Epithelial cell of esophagus (primary cell): ENCODE data around the gene KPNA6.
"Not testable (repeated sequence)": the region's sequence is repeated elsewhere in the genome, so short reads cannot be mapped to it uniquely, and the experiment has no call there.

ENCODE experiments used
- DNase-seq: peaks from one replicate; pipeline ENCODE4 v3.0.0; 2010; ENCODE audit warnings: low read depth
- H3K4me3 ChIP-seq: 2 replicates; pipeline ENCODE4 v1.5.1; 2011; ENCODE audit warnings: mild to moderate bottlenecking, low read length, control low read depth
- TF ChIP-seq, protein P1 (sequence below): IDR thresholded peaks from 2 replicates; pipeline ENCODE4 v1.5.1; 2011; ENCODE audit warnings: low read depth, mild to moderate bottlenecking, low read length, control low read depth, inconsistent platforms; ENCODE audit not compliant: insufficient read depth; ENCODE audit errors: missing control alignments

Gene KPNA6

DNA sequence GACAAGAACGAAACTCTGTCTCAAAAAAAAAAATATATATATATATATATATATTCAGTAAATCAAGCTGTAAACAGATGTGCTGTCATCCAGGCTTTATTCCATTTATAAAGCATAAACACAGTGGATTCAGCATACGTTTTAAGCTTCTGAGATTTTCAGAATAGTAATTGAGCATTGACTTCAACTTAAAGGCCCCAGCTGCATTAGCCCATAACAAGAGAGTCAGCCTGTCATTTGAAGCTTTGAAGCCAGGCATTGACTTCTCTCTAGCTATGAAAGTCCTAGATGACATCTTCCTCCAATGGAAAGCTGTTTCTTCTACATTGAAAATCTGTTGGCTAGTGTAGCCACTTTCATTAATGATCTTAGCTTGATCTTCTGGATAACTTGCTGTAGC, 6.6 kb downstream of the KPNA6 start:
- DNase-seq = no peak
- TF ChIP-seq, protein P1, sequence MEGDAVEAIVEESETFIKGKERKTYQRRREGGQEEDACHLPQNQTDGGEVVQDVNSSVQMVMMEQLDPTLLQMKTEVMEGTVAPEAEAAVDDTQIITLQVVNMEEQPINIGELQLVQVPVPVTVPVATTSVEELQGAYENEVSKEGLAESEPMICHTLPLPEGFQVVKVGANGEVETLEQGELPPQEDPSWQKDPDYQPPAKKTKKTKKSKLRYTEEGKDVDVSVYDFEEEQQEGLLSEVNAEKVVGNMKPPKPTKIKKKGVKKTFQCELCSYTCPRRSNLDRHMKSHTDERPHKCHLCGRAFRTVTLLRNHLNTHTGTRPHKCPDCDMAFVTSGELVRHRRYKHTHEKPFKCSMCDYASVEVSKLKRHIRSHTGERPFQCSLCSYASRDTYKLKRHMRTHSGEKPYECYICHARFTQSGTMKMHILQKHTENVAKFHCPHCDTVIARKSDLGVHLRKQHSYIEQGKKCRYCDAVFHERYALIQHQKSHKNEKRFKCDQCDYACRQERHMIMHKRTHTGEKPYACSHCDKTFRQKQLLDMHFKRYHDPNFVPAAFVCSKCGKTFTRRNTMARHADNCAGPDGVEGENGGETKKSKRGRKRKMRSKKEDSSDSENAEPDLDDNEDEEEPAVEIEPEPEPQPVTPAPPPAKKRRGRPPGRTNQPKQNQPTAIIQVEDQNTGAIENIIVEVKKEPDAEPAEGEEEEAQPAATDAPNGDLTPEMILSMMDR = no peak
- no peak overlapping the region for H3K4me3 ChIP-seq

DNA sequence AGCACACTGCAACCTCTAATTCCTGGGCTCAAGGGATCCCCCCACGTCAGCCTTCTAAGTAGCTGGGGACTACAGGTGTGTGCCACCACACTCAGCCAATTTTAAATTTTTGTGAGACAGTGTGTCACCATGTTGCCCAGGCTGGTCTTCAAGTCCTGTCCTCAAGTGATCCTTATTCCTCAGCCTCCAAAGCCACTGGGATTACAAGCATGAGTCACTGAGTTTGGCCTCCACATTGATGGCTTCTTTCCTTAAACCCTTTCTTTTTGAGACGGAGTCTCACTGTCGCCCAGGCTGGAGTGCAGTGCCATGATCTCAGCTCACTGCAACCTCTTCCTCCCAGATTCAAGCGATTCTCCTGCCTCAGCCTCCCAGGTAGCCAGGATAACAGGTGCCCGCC, 7.6 kb downstream of the KPNA6 start:
- DNase-seq = no peak
- no peak overlapping the region for H3K4me3 ChIP-seq
- TF ChIP-seq, protein P1 = no peak

DNA sequence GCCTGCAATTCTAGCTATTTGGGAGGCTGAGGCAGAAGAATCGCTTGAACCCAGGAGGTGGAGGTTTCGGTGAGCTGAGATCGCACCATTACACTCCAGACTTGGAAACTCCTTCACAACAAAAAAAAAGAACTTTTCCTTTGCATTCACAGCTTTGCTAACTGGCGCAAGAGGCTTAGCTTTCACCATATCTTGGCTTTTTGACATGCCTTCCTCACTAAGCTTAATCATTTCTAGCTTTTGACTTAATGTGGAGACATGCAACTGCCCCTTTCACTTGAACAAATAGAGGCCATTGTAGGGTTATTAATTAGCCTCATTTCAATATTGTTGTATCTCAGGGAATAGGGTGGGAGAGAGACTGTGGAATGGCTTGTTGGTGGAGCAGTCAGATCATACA, 8.7 kb downstream of the KPNA6 start:
- no peak for DNase-seq
- H3K4me3 ChIP-seq = no peak overlapping the region
- TF ChIP-seq, protein P1 = no peak

DNA sequence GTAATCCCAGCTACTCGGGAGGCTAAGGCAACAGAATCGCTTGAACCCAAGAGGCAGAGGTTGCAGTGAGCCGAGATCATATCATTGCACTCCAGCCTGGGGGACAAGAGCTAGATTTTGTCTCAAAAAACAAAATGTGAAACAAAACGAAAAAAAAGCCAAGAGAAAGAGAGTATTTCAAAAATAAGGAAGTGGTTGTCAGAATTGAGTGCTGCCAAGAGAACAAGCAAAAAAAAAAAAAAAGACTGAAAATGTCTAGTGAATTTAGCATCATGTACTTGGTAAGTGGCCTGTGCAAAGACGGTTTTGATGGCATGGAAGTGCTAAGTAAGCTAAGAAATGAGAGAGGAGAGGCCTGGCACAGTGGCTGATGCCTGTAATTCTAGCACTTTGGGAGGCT, 14.3 kb downstream of the KPNA6 start:
- TF ChIP-seq, protein P1 = no peak
- DNase-seq = no peak
- no peak overlapping the region for H3K4me3 ChIP-seq

DNA sequence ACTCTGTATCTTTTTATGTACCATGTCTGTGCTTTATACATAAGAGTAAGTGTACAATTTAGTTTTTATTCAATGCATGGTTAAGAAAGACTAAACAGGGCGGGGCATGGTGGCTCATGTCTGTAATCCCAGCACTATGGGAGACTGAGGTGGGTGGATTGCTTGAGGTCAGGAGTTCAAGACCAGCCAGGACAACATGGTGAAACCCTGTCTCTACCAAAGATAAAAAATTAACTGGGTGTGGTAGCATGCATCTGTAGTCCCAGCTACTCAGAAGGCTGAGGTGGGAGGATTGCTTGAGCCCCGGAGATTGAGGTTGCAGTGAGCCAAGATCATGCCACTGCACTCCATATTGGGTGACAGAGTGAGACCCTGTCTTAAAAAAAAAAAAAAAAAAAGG, 15.5 kb downstream of the KPNA6 start:
- DNase-seq, H3K4me3 ChIP-seq: not testable (repeated sequence)

DNA sequence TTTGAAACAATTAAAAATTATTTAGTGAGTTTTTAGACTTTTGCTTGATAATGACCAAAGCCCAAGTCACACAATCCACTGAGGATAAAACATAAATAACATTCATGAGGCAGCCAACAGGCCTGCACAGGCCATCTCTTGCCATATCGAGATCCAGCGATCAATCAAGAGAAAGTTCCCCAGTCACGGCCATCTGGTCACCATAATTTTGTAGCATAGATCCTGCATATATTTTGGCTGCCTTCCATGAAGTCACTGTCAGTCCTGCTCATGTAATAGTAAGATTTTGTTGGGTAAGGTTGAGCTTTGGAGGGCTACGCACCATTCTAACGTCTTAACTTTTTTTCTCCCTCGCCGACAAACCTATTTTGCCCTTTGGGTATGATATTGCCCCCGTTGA, 17.5 kb downstream of the KPNA6 start:
- no peak for DNase-seq
- TF ChIP-seq, protein P1 = no peak
- no peak overlapping the region for H3K4me3 ChIP-seq

DNA sequence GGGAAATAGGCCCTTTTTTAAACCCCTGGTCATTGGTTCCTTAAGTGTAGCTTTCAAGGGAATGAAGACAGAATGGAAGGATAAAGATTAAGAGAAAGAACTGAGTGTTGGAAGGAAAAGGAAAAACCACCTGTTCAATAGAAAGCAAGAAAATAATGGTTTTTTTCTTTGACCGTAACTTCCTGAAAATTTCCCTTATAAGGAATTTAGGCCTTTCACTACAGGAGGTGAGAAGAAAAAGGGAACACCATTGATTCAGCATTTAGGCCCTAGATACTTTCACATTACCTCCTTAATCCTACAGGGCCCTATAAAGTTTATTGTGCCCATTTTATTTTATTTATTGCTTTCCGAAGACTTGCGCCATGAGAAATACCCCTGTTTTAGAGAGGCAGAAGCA, 18.9 kb downstream of the KPNA6 start:
- TF ChIP-seq, protein P1 = no peak
- no peak for DNase-seq
- no peak overlapping the region for H3K4me3 ChIP-seq
